Large intestine (tissue), 3 donors: ENCODE data around the gene PRLR. TPM values are rescaled to one million over a fixed set of nuclear protein-coding genes. Genes with fewer than 3 reads are reported as not detected.

ENCODE experiments used
- DNase-seq, 2 donors: peaks; one replicate each; pipeline versions ENCODE4 v3.0.0 to v3.0.0-alpha.2; 2013
- H3K27ac ChIP-seq: one replicate; pipeline ENCODE4 v1.5.1; 2013; ENCODE audit warnings: low read length
- H3K27me3 ChIP-seq: 2 replicates; pipeline ENCODE4 v1.6.1; 2013; ENCODE audit warnings: low read length; ENCODE audit not compliant: control insufficient read depth, insufficient read depth
- H3K36me3 ChIP-seq: 2 replicates; pipeline ENCODE4 v1.6.1; 2013; ENCODE audit warnings: low read length; ENCODE audit not compliant: control insufficient read depth, insufficient read depth
- H3K4me1 ChIP-seq: one replicate; pipeline ENCODE4 v1.6.1; 2013; ENCODE audit warnings: low read length; ENCODE audit not compliant: control insufficient read depth, insufficient read depth
- H3K4me3 ChIP-seq: one replicate; pipeline ENCODE4 v1.5.1; 2013; ENCODE audit warnings: low read length
- H3K9me3 ChIP-seq: one replicate; pipeline ENCODE4 v1.6.1; 2013; ENCODE audit warnings: mild to moderate bottlenecking, low read depth, low read length, moderate library complexity; ENCODE audit not compliant: control insufficient read depth
- WGBS: methylation state at CpG from one replicate; pipeline ENCODE4 v1.1.5; 2013; ENCODE audit warnings: low lambda C conversion rate; ENCODE audit not compliant: insufficient coverage; 5-methylcytosine and 5-hydroxymethylcytosine counted together
- polyA plus RNA-seq: library from polyadenylated mRNA; unstranded; fragments of 120-200 nt; gene quantifications from one replicate; pipeline ENCODE4 v1.2.1, GENCODE V29; 2013

Gene PRLR
- polyA plus RNA-seq, 1 donor, result 56.0 TPM

GRCh38 chr5:35030426-35031100 is 199.7 kb downstream of the PRLR start:
- Histone ChIP-seq H3K4me3 (no peak overlapping the region), H3K36me3 (peaks cover 13% of the 10 kb centered on the region), H3K9me3 (no peaks in the 10 kb centered on the region), H3K27me3 (no peaks in the 10 kb centered on the region), H3K4me1 (peaks cover 11% of the 10 kb centered on the region), H3K27ac (no peak overlapping the region)
- no peak for DNase-seq
- 100% methylated on average over 1 of the region's 10 CpGs for WGBS

DNA sequence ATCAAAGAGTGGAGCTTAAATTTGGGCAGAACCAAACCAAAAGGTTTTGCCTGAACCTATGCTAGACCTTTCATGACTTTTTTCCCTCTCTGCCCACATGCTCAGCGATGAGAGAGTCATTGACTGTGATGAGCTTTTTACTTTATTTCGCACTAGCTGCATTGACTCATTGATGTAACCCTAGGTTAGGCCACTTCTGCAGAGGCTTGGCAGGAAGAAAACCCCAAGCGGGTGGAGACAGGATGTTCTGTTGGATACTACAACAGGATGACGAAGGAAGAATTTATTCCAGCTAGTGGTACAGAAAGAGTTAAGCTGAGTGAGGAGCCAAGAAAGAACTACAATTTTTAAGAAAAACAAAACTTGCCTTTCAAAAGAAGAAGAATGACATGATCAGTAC is 201.0 kb downstream of the PRLR start:
- no peaks in the 10 kb centered on the region for H3K27me3 ChIP-seq
- H3K27ac ChIP-seq, result no peak overlapping the region
- peaks cover 13% of the 10 kb centered on the region for H3K36me3 ChIP-seq
- no CpG with 5 or more reads among the region's 4 CpGs for WGBS
- H3K4me1 ChIP-seq, result peaks cover 13% of the 10 kb centered on the region
- H3K4me3 ChIP-seq, result no peak overlapping the region
- no peaks in the 10 kb centered on the region for H3K9me3 ChIP-seq
- DNase-seq, result no peak

DNA sequence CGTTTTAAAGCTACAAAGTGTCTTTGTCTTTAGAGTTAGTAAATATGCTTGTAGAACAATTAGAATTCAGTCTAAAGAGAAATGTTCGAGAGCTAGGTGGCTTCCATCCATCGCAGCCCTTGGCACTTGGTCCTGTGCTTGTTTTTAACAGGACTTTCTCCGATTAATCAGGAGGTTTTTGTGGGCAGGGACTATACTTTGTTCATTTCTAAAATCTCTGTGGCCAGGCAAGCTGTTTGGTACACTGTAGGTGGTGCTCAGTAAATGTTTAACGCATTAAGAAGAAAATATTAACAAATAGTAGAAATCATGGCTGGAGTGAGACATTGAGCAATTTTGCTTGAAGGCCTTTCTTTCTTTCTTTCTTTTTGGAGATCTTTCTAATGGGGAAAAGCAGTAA is 203.3 kb downstream of the PRLR start:
- 25% methylated on average over 1 of the region's 5 CpGs for WGBS
- no peak overlapping the region for H3K4me3 ChIP-seq
- H3K4me1 ChIP-seq, result peaks cover 13% of the 10 kb centered on the region
- no peak for DNase-seq
- H3K36me3 ChIP-seq, result peaks cover 4% of the 10 kb centered on the region
- H3K9me3 ChIP-seq, result no peaks in the 10 kb centered on the region
- H3K27me3 ChIP-seq, result no peaks in the 10 kb centered on the region
- peak overlapping the region; percentile 9 for H3K27ac ChIP-seq

DNA sequence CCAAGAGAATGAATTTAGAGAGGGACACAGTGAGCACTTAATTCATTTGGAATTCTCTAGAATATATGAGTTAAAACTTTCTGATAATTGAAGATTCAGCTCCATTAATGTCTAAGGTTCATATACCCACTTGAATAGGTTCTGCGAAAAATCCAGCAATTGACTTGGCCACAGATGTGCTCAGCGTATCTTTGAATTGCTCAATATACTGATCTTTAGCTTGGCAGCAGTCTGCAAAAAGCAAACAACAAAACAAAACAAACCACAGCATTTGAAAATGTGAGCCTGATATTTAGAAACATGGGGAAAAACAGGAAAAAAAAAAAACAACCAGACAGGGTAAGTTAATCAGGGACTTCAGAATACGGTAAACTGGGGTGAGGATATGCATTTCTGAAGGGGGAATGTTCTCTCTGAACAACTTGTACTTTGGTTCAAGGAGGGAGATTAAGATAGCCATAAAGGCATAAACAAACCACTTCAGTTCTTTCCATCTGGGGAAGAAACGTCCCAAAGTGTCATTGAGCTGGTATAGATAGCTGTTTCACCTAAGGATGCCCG is 203.9 kb downstream of the PRLR start:
- Histone ChIP-seq H3K4me1 (peaks cover 13% of the 10 kb centered on the region), H3K27ac (peak overlapping the region; percentile 15), H3K4me3 (no peak overlapping the region), H3K36me3 (peaks cover 4% of the 10 kb centered on the region), H3K27me3 (no peaks in the 10 kb centered on the region), H3K9me3 (no peaks in the 10 kb centered on the region)
- DNase-seq, result peak; percentile 39 to 73
- no CpG with 5 or more reads among the region's 5 CpGs for WGBS

- H3K27me3 ChIP-seq, result no peaks in the 10 kb centered on the region
- WGBS, result 92% methylated on average over 2 of the region's 10 CpGs
- no peak for DNase-seq
- no peaks in the 10 kb centered on the region for H3K36me3 ChIP-seq
- H3K4me3 ChIP-seq, result no peak overlapping the region
- H3K4me1 ChIP-seq, result peaks cover 13% of the 10 kb centered on the region
- H3K27ac ChIP-seq, result no peak overlapping the region
- no peaks in the 10 kb centered on the region for H3K9me3 ChIP-seq
Observed at GRCh38 chr5:35024911-35025510, 205.3 kb downstream of the PRLR start.

GRCh38 chr5:35023391-35024178 is 206.7 kb downstream of the PRLR start:
- H3K36me3 ChIP-seq, result no peaks in the 10 kb centered on the region
- peaks cover 13% of the 10 kb centered on the region for H3K4me1 ChIP-seq
- peak; percentile 51 to 84 for DNase-seq
- no peaks in the 10 kb centered on the region for H3K27me3 ChIP-seq
- H3K9me3 ChIP-seq, result no peaks in the 10 kb centered on the region
- H3K27ac ChIP-seq, result peak overlapping the region; percentile 62
- WGBS, result 69% methylated on average over 2 of the region's 7 CpGs
- H3K4me3 ChIP-seq, result no peak overlapping the region

DNA sequence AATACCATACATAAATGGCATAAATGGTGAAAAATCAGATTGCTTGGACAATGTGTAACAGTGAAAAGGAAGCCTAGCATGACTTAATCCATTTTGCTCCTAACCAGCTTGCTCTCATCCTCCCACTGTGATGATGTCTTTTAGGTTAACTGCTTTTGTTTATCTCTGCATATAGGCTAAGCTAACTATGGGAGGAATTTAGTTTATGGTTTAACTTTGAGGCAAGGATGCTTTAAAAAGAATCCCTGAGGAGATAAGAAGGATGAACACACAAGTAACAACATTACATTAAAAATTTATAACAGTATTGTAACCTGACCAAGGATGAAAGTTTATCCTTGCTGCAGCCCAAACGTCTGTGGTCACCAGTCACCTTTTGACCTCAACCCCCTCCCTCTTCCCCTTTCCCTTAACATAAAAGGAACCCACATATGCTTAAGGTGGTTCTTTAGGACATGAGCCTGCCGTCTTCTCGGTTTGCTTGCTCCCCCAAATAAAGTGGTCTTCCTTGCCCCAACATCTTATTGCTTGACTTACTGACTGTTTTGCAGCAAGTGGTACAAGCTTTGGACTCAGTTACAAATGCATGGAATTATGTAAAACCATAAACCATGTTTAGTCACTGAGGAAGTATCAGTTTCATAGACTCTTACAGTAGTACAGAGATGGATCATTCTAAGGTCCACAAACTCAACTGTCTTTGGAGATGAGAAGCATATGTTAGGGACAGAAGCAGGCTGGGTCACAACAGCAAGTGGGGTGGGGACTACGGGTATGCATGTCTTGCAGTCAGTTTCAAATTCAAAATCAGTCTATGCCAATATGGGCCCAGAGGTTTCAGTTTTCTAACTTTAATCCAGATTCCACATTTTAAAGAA is 213.9 kb downstream of the PRLR start:
- Histone ChIP-seq H3K27me3 (no peaks in the 10 kb centered on the region), H3K4me1 (no peaks in the 10 kb centered on the region), H3K9me3 (no peaks in the 10 kb centered on the region), H3K27ac (no peak overlapping the region), H3K36me3 (peaks cover 5% of the 10 kb centered on the region), H3K4me3 (no peak overlapping the region)
- 70% methylated on average over 2 of the region's 4 CpGs for WGBS
- DNase-seq, result no peak

- H3K36me3 ChIP-seq, result peaks cover 5% of the 10 kb centered on the region
- no peak overlapping the region for H3K4me3 ChIP-seq
- DNase-seq, result no peak
- H3K9me3 ChIP-seq, result no peaks in the 10 kb centered on the region
- no peaks in the 10 kb centered on the region for H3K27me3 ChIP-seq
- no peak overlapping the region for H3K27ac ChIP-seq
- no CpG with 5 or more reads among the region's 4 CpGs for WGBS
- H3K4me1 ChIP-seq, result no peaks in the 10 kb centered on the region
Observed at GRCh38 chr5:35015063-35015462, 215.2 kb downstream of the PRLR start.

DNA sequence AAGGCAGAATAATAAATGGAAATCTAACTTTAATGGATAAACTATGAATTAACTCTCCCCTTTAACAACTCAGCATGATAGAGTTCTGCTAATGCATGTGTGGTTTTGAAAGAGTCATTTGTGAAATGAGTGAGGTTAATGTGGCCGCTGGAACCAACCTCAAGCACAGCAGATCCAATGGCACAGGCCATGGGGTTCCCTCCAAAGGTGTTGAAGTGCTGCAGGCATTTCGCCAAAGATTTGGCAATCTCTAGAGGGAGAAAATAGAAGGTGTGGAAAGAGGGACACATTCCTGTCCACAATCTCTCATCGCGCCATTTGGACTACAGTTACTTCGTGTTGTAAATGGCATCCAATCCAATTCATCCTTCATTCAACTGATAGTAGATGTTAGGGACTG is 217.5 kb downstream of the PRLR start:
- no peaks in the 10 kb centered on the region for H3K9me3 ChIP-seq
- DNase-seq, result no peak
- WGBS, result no CpG with 5 or more reads among the region's 5 CpGs
- no peak overlapping the region for H3K27ac ChIP-seq
- H3K4me1 ChIP-seq, result no peaks in the 10 kb centered on the region
- peaks cover 5% of the 10 kb centered on the region for H3K36me3 ChIP-seq
- H3K27me3 ChIP-seq, result no peaks in the 10 kb centered on the region
- H3K4me3 ChIP-seq, result no peak overlapping the region

DNA sequence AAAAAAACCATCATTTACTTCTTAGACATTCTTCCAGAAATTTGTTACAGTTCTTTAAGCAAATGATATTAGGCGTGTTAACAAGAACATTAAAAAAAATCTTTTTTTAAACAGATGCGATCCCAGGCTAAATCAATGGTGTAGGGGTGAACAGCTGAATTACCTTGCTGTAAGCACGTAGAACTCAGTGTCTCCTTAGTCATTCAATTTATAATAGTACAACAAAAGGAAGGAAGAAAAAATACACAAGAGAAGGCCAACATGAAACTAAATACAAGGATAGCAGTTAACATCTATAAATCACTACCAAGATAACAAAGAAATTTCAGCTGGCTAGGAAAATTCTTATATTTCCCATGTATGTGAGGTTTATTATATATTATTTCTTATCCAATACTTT is 217.9 kb downstream of the PRLR start:
- Histone ChIP-seq H3K27me3 (no peaks in the 10 kb centered on the region), H3K36me3 (peaks cover 5% of the 10 kb centered on the region), H3K27ac (no peak overlapping the region), H3K4me1 (no peaks in the 10 kb centered on the region), H3K9me3 (no peaks in the 10 kb centered on the region), H3K4me3 (no peak overlapping the region)
- 90% methylated on average over 2 of the region's 3 CpGs for WGBS
- DNase-seq, result no peak
